Measurements from ENCODE around the gene DSE. TPM values are rescaled to one million over a fixed set of nuclear protein-coding genes. Genes with fewer than 3 reads are reported as not detected.

DSE gene
- polyA plus RNA-seq, 2 donors = 4.5 to 8.1 TPM

DNA sequence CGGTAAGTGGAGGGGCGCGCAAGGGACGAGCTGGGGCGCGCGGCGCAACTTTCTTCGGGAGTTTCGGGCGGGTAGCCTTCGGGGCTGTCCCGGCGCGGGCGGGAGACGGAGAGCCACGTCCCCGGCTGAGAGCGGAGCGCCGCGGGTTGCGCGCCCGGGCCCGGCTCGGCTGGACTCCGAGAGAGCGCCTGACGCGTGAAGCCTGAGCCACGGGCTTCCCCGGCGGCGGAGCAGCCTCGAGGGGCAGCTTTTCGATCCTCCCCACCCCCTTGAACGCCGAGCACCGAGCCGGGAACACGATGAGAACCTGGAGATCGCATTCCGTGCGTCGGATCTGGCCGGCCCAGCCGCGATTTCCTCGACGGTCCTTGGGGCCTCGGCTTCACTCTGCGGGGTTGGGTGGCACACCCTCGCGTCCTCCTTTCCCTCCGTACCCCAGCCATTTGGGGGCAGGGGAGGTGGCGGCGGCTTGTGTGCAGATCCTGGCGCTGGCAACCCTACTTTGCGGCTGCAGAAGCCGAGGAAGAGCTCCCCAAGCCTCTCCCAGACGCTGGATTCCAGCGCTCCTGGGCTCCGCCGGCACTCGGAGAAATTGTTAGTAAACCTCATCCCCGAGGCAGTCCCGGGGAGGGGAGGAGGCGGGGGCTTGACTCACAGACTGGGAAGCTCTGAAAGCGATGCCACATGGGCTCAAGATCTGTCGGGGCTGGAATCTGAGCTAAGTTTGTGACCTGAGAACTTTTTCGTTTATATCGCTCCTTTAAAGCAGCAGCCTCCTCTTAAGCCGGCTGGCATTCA lies 572 bp downstream of the DSE start:
- Histone ChIP-seq H3K27me3 (ENCODE audit: control insufficient read depth in 1 of 2, insufficient read depth in 2 of 2, low read length in 2 of 2) (no peaks in the 10 kb centered on the region), H3K27ac (ENCODE audit: low read depth in 2 of 2, low read length in 1 of 2) (peak overlapping the region; percentile 94 to 96), H3K9me3 (ENCODE audit: control insufficient read depth in 2 of 2, insufficient read depth in 1 of 2, low read depth in 1 of 2, low read length in 1 of 2) (no peaks in the 10 kb centered on the region), H3K4me3 (ENCODE audit: low read depth in 1 of 2, low read length in 2 of 2) (peak overlapping the region; percentile 81 to 87), H3K4me1 (ENCODE audit: control insufficient read depth in 2 of 2, insufficient read depth in 2 of 2, low read length in 1 of 2) (peaks cover 0 to 5% of the 10 kb centered on the region in 2 donors), H3K36me3 (ENCODE audit: control insufficient read depth in 2 of 2, insufficient read depth in 2 of 2, low read length in 1 of 2) (no peaks in the 10 kb centered on the region)
- WGBS, 2 donors = 0 to 1% methylated on average over 73 to 75 of the region's 75 CpGs

DNA sequence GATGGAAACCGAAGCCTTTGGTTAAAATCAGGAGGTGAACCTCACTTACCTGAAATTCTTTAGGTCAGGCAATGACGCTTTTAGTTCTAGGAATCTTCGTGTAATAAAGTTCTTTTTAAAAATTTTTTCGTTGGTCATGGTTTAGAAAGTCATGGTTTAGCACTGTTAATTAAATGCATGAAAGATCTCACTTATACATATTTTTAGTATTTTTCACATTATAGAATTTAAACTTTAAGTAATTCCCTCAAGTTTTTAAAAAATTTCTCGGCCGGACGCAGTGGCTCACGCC lies 1.1 kb downstream of the DSE start:
- Histone ChIP-seq H3K36me3 (ENCODE audit: control insufficient read depth in 2 of 2, insufficient read depth in 2 of 2, low read length in 1 of 2) (no peaks in the 10 kb centered on the region), H3K27me3 (ENCODE audit: control insufficient read depth in 1 of 2, insufficient read depth in 2 of 2, low read length in 2 of 2) (no peaks in the 10 kb centered on the region), H3K4me3 (ENCODE audit: low read depth in 1 of 2, low read length in 2 of 2) (peak overlapping the region; percentile 81 to 87), H3K9me3 (ENCODE audit: control insufficient read depth in 2 of 2, insufficient read depth in 1 of 2, low read depth in 1 of 2, low read length in 1 of 2) (no peaks in the 10 kb centered on the region), H3K4me1 (ENCODE audit: control insufficient read depth in 2 of 2, insufficient read depth in 2 of 2, low read length in 1 of 2) (peaks cover 0 to 5% of the 10 kb centered on the region in 2 donors), H3K27ac (ENCODE audit: low read depth in 2 of 2, low read length in 1 of 2) (peak overlapping the region; percentile 94 to 96)
- WGBS, 2 donors = 38 to 41% methylated on average over 8 of the region's 8 CpGs

DNA sequence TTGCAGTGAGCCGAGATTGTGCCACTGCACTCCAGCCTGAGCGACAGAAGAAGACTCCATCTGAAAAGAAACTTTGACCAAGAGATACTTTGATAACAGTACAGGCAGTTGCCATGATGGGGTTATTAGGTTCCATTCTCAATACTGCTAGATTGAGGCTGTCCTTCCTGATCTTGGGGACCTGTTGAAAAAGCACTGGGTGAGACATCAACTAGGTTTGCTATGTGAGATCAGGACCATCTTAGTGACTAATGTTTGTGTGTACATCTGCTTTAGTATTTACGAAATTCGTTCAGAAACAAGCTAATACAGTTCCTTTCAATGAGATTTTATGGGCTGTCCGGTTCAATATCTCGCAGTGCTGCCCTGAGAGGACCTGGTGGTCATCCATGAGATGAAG lies 2.6 kb downstream of the DSE start:
- Histone ChIP-seq H3K4me1 (ENCODE audit: control insufficient read depth in 2 of 2, insufficient read depth in 2 of 2, low read length in 1 of 2) (peaks cover 0 to 5% of the 10 kb centered on the region in 2 donors), H3K9me3 (ENCODE audit: control insufficient read depth in 2 of 2, insufficient read depth in 1 of 2, low read depth in 1 of 2, low read length in 1 of 2) (no peaks in the 10 kb centered on the region), H3K36me3 (ENCODE audit: control insufficient read depth in 2 of 2, insufficient read depth in 2 of 2, low read length in 1 of 2) (no peaks in the 10 kb centered on the region), H3K27me3 (ENCODE audit: control insufficient read depth in 1 of 2, insufficient read depth in 2 of 2, low read length in 2 of 2) (no peaks in the 10 kb centered on the region), H3K27ac (ENCODE audit: low read depth in 2 of 2, low read length in 1 of 2) (no peak overlapping the region), H3K4me3 (ENCODE audit: low read depth in 1 of 2, low read length in 2 of 2) (no peak overlapping the region)
- 80 to 86% methylated on average over 6 of the region's 6 CpGs for WGBS, 2 donors

DNA sequence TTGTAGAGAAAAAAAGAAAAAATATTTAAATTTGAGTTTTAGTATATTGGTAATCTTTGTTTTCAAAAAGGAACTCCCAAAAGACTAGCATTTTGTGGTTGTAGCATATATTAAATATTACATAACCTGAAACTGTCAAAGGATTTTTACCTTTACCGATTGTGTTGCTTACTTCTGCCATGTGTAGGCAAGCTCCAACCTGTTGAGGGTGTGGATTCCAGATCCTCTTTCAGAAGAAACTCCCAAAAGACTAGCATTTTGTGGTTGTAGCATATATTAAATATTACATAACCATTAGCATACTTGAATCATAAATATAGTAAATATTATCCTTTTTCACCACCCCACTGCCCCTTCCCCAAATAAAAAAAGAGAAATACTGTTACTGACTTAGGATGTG lies 3.2 kb downstream of the DSE start:
- H3K4me3 ChIP-seq (ENCODE audit: low read depth in 1 of 2, low read length in 2 of 2) = no peak overlapping the region
- H3K9me3 ChIP-seq (ENCODE audit: control insufficient read depth in 2 of 2, insufficient read depth in 1 of 2, low read depth in 1 of 2, low read length in 1 of 2) = no peaks in the 10 kb centered on the region
- peak overlapping the region in 1 of 2 donors; percentile 75 for H3K27ac ChIP-seq (ENCODE audit: low read depth in 2 of 2, low read length in 1 of 2)
- H3K4me1 ChIP-seq (ENCODE audit: control insufficient read depth in 2 of 2, insufficient read depth in 2 of 2, low read length in 1 of 2) = peaks cover 0 to 5% of the 10 kb centered on the region in 2 donors
- WGBS, 2 donors = 61 to 68% methylated on average over 1 of the region's 1 CpG
- no peaks in the 10 kb centered on the region for H3K27me3 ChIP-seq (ENCODE audit: control insufficient read depth in 1 of 2, insufficient read depth in 2 of 2, low read length in 2 of 2)
- H3K36me3 ChIP-seq (ENCODE audit: control insufficient read depth in 2 of 2, insufficient read depth in 2 of 2, low read length in 1 of 2) = no peaks in the 10 kb centered on the region

DNA sequence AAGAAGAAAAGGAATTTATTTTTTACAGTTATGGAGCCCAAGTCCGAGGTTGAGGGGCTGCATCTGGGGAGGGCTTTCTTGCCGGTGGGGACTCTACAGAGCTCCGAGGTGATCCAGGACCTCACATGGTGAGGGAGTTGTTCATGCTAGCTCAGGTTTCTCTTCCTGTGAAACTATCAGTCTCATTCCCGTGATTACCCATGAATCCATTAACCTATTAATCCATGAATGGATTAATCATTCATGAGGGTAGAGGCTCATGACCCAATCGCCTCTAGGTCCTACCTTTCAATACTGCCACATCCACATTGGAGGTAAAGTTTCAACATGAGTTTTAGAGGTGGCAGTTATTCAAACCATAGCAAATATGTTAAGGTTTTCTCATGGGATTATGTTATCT lies 3.8 kb downstream of the DSE start:
- Histone ChIP-seq H3K36me3 (ENCODE audit: control insufficient read depth in 2 of 2, insufficient read depth in 2 of 2, low read length in 1 of 2) (no peaks in the 10 kb centered on the region), H3K9me3 (ENCODE audit: control insufficient read depth in 2 of 2, insufficient read depth in 1 of 2, low read depth in 1 of 2, low read length in 1 of 2) (no peaks in the 10 kb centered on the region), H3K4me1 (ENCODE audit: control insufficient read depth in 2 of 2, insufficient read depth in 2 of 2, low read length in 1 of 2) (peaks cover 0 to 5% of the 10 kb centered on the region in 2 donors), H3K4me3 (ENCODE audit: low read depth in 1 of 2, low read length in 2 of 2) (no peak overlapping the region), H3K27me3 (ENCODE audit: control insufficient read depth in 1 of 2, insufficient read depth in 2 of 2, low read length in 2 of 2) (no peaks in the 10 kb centered on the region), H3K27ac (ENCODE audit: low read depth in 2 of 2, low read length in 1 of 2) (peak overlapping the region; percentile 60 to 75)
- WGBS, 2 donors = 65 to 76% methylated on average over 5 of the region's 5 CpGs

DNA sequence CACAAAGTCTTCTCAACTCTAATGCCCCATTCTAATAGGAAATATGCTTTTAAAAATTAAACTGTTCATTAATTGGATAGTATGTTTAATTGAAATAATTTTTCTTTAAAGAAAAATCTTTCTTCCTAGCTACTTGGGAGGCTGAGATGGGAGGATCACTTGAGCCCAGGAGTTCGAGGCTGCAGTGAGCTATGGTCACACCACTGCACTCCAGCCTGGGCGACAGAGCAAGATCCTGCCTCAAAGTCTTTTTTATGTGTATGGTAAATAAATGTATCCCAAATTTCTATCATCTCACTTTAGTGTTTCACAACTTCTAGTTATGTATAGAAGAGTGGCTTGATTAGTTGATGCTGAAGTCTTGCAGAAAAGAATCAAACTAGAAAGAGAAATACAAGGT lies 4.5 kb downstream of the DSE start:
- WGBS, 2 donors = 94 to 100% methylated on average over 2 of the region's 2 CpGs
- H3K27ac ChIP-seq (ENCODE audit: low read depth in 2 of 2, low read length in 1 of 2) = no peak overlapping the region

DNA sequence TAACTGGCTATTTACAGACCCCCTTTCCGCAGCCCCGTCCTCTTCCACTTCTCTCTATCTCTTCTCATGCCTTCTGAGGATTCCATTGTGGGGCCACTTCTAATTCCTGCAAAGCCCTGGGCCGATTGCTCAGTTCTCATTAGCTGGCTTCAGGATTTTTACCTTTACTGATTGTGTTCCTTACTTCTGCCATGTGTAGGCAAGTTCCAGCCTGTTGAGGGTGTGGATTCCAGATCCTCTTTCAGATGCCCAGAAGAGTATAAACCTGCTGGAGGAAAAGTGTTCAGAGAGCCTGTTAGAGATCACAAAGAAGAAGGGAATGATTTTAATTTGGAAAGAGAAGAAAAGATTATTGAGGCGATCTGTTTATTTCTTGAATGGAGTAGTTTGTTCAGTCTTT lies 5.4 kb downstream of the DSE start:
- Histone ChIP-seq H3K4me3 (ENCODE audit: low read depth in 1 of 2, low read length in 2 of 2) (no peak overlapping the region), H3K27me3 (ENCODE audit: control insufficient read depth in 1 of 2, insufficient read depth in 2 of 2, low read length in 2 of 2) (no peaks in the 10 kb centered on the region), H3K27ac (ENCODE audit: low read depth in 2 of 2, low read length in 1 of 2) (peak overlapping the region; percentile 66 to 73), H3K4me1 (ENCODE audit: control insufficient read depth in 2 of 2, insufficient read depth in 2 of 2, low read length in 1 of 2) (peaks cover 0 to 3% of the 10 kb centered on the region in 2 donors), H3K36me3 (ENCODE audit: control insufficient read depth in 2 of 2, insufficient read depth in 2 of 2, low read length in 1 of 2) (no peaks in the 10 kb centered on the region), H3K9me3 (ENCODE audit: control insufficient read depth in 2 of 2, insufficient read depth in 1 of 2, low read depth in 1 of 2, low read length in 1 of 2) (no peaks in the 10 kb centered on the region)
- 45 to 66% methylated on average over 4 of the region's 4 CpGs for WGBS, 2 donors

More for the DNA sequence above, 4.5 kb downstream of the DSE start:
- no peaks in the 10 kb centered on the region for H3K9me3 ChIP-seq (ENCODE audit: control insufficient read depth in 2 of 2, insufficient read depth in 1 of 2, low read depth in 1 of 2, low read length in 1 of 2)
- no peaks in the 10 kb centered on the region for H3K27me3 ChIP-seq (ENCODE audit: control insufficient read depth in 1 of 2, insufficient read depth in 2 of 2, low read length in 2 of 2)
- peaks cover 0 to 3% of the 10 kb centered on the region in 2 donors for H3K4me1 ChIP-seq (ENCODE audit: control insufficient read depth in 2 of 2, insufficient read depth in 2 of 2, low read length in 1 of 2)
- H3K4me3 ChIP-seq (ENCODE audit: low read depth in 1 of 2, low read length in 2 of 2) = no peak overlapping the region
- no peaks in the 10 kb centered on the region for H3K36me3 ChIP-seq (ENCODE audit: control insufficient read depth in 2 of 2, insufficient read depth in 2 of 2, low read length in 1 of 2)

DNA sequence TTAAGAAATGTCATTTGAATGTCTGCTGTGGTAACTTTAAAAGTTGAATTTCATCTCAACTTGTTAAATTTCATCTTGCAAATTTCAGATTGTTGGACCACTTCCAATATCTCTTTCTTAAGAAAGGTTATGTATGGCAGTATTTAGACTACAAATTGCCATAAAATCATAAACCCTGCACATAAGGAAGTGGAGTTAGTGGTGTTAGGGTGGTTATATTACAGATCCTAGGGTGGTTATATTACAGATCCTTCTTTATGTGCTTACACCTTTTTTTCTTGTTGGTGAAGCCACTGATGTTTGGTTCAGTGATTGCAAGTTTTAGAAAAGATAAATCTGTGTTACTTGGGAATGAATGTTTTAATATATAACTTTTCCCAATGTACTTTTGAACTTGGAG lies 9.0 kb downstream of the DSE start:
- H3K4me3 ChIP-seq (ENCODE audit: low read depth in 1 of 2, low read length in 2 of 2) = no peak overlapping the region
- H3K4me1 ChIP-seq (ENCODE audit: control insufficient read depth in 2 of 2, insufficient read depth in 2 of 2, low read length in 1 of 2) = no peaks in the 10 kb centered on the region
- no peaks in the 10 kb centered on the region for H3K27me3 ChIP-seq (ENCODE audit: control insufficient read depth in 1 of 2, insufficient read depth in 2 of 2, low read length in 2 of 2)
- H3K9me3 ChIP-seq (ENCODE audit: control insufficient read depth in 2 of 2, insufficient read depth in 1 of 2, low read depth in 1 of 2, low read length in 1 of 2) = no peaks in the 10 kb centered on the region
- H3K27ac ChIP-seq (ENCODE audit: low read depth in 2 of 2, low read length in 1 of 2) = no peak overlapping the region
- H3K36me3 ChIP-seq (ENCODE audit: control insufficient read depth in 2 of 2, insufficient read depth in 2 of 2, low read length in 1 of 2) = no peaks in the 10 kb centered on the region

DNA sequence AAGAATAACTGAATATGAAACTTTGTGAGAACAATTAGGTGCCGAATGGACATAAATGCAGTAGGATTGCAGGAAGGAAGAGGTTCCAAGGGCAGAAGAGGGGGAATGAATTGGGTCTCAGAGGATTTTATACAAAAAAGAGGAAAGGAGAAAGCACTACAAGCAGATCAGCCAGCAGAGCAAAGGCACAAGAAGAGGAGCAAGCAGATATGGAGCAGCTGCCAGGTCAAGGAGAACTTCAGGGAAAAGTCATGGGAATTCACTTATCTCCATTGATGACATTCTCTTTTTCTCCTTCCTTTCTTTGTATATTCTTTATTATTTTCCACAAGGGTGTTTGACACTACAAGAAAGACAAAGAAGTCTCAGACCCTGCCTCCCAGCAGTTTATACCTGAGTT lies 9.6 kb downstream of the DSE start:
- 83 to 88% methylated on average over 1 of the region's 1 CpG for WGBS, 2 donors
- Histone ChIP-seq H3K27ac (ENCODE audit: low read depth in 2 of 2, low read length in 1 of 2) (no peak overlapping the region), H3K36me3 (ENCODE audit: control insufficient read depth in 2 of 2, insufficient read depth in 2 of 2, low read length in 1 of 2) (no peaks in the 10 kb centered on the region), H3K4me1 (ENCODE audit: control insufficient read depth in 2 of 2, insufficient read depth in 2 of 2, low read length in 1 of 2) (no peaks in the 10 kb centered on the region), H3K9me3 (ENCODE audit: control insufficient read depth in 2 of 2, insufficient read depth in 1 of 2, low read depth in 1 of 2, low read length in 1 of 2) (no peaks in the 10 kb centered on the region), H3K27me3 (ENCODE audit: control insufficient read depth in 1 of 2, insufficient read depth in 2 of 2, low read length in 2 of 2) (no peaks in the 10 kb centered on the region), H3K4me3 (ENCODE audit: low read depth in 1 of 2, low read length in 2 of 2) (no peak overlapping the region)

DNA sequence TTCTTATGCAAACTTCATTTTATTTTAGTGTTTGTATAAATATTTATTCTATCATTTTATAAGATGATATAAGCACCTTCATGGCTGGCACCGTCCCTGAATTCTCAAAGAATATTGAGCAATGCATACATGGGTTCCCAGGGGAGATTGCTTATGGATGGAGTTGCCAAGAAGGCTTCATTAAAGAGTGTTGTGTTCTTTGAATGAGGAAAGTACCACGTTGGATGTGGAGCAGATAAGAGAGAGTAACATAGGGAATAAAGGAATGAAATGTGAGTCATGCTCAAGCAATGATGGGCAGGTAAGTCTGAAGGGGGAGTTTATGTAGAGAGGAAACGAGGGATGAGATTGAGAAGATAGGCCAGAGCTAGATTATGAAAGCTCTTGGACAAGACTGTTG lies 10.3 kb downstream of the DSE start:
- WGBS, 2 donors = 62 to 67% methylated on average over 3 of the region's 3 CpGs
- no peak overlapping the region for H3K4me3 ChIP-seq (ENCODE audit: low read depth in 1 of 2, low read length in 2 of 2)
- no peaks in the 10 kb centered on the region for H3K27me3 ChIP-seq (ENCODE audit: control insufficient read depth in 1 of 2, insufficient read depth in 2 of 2, low read length in 2 of 2)
- H3K9me3 ChIP-seq (ENCODE audit: control insufficient read depth in 2 of 2, insufficient read depth in 1 of 2, low read depth in 1 of 2, low read length in 1 of 2) = no peaks in the 10 kb centered on the region
- H3K4me1 ChIP-seq (ENCODE audit: control insufficient read depth in 2 of 2, insufficient read depth in 2 of 2, low read length in 1 of 2) = no peaks in the 10 kb centered on the region
- no peaks in the 10 kb centered on the region for H3K36me3 ChIP-seq (ENCODE audit: control insufficient read depth in 2 of 2, insufficient read depth in 2 of 2, low read length in 1 of 2)
- H3K27ac ChIP-seq (ENCODE audit: low read depth in 2 of 2, low read length in 1 of 2) = no peak overlapping the region
